Stimulated activated CD8-positive, alpha-beta memory T cell treated with anti-CD3 and anti-CD28 coated beads, Interleukin-7, amount 100 ng/mL, for 24 hours (primary cell): ENCODE measurements around the gene KNDC1.
"Not testable (repeated sequence)": the region's sequence is repeated elsewhere in the genome, so short reads cannot be mapped to it uniquely, and the experiment has no call there.

Experiments
- DNase-seq: peaks from one replicate; pipeline ENCODE4 v3.0.0-alpha.2; 2020; ENCODE audit warnings: low read depth

Gene KNDC1

DNA sequence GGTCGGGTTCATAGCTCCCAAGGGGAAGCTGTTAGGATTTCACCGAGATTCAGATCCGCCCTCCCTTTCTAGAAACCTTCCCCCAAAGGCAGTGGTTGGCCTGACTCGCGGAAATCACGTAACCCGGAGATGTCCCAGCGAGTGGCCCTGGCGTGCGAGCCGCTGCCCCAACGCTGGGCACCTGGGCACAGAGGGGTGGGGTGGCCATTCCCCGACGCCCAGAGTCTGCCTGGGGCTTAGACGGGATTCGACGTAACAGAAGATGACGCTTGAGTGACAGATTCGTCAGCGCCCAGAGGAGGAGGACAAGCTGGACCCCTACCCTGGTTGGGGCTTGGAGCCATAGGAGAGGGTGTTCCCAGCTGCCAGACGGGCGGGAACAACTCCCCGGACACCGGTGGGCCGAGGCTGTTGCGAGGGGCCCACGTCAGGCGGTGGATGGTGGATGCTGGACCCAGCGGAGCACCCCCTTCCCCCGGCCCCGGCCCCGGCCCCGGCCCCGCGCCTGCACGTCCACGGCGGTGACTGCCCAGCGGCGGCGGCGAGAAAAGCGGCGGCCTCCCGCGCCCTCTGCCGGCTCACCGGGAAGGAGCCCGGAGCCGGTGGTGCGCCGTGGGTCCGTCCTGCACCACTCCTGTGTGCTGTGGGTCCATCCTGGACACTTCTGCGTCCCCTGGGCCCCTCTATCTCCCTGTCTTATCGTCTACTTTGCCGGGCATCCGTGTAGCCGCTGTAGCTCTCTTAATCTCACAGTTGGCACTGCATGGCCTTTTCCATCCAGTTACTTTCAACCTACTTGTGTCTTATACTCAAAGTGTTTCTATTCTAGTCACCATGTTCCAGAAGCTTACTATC, 35.4 kb upstream of the KNDC1 start:
- DNase-seq: no peak

DNA sequence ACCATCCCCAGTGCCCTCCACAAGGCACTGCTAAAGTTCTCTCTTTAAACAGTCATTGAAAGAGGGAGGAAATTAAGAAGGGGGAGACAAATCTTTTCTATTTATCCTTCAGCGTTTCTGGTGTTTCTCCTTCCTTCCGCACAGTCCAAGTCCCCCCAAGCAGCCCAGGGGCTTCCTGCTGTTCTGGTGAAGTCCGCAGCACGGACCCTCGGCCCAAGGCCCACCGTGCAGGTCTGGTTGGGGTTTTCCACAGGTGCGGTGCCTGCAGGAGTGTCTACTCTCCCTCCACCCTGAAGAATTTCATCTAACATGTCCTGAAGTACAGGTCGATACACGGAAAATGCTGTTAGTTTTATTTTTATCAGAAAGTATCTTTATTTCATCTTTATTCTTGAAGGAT, 34.1 kb upstream of the KNDC1 start:
- DNase-seq: no peak

DNA sequence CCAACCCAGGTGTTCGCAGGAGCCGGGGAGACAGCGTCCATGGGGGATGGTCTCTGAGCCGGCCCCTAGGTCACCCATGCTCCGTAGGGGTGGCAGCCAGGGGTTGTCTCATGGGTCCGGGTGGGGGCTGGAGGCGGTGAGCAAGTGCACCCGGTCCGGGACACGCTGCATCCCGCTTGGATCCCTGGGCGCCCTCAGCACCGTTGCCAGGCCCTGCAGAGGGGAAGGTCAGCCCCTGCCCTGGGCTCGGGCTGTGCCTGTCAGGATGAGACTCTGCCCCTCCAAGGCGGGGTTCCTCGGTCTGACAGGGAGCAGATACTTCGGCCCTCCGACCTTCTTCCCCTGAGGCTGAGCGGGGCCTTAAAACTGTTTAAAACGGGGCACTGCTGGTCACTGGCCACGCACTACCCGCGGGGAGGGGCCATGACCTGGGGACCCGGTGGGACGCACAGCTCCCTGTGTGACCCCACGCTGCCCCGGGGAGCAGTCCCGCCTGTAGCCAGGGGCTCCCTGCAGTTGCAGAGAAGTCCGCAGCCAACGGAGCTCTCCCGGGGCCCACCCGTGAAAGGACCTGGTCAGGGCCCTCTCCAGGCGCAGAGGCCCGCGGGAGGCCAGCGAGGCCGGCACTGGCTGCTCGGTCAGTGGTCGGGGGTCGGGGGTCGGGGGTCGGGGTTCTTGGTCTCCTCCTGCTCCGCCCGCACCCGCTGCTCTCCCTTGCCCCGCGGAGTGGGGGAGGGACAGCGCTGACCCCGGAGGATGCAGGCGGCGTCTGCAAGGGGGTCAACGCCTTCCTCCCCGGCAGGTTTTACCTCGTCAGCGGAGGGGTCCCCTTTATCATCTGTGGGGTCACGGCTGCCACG, 33.4 kb upstream of the KNDC1 start:
- DNase-seq: no peak

DNA sequence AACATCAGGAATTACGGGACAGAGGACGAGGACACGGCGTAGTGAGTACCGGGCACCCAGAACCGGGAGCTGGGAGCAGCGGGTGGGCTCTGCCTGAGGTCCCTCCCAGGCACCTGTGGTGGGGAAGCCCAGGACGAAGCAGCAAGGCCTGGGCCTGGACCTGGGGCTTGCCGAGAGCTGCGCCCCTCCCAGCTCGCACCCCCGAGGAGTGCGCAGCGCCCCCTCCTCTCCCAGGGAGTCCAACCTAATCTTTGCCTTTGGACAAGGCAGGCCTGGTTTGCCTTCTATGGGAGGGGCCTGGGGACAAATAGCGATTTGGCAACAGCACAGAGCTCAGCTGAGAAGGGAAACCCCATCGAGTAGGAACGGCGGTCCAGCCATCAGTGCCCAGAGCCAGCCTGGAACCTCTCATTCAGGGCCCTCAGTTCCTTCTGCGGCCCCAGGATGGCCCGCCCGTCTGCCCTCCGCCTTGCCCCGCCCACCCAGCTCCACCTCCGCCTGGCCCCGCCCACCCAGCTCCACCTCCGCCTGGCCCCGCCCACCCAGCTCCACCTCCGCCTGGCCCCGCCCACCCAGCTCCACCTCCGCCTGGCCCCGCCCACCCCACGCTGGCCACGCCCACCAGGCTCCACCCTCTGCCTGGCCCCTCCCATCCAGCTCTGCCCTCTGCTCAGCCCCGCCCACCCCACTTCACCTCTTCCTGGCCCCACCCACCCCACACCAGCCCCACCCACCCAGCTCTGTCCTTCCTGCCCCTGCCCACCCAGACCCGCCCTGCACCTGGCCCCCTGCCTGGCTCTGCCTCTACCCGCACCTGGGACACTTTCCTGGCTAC, 32.5 kb upstream of the KNDC1 start:
- DNase-seq: peak; percentile 21

DNA sequence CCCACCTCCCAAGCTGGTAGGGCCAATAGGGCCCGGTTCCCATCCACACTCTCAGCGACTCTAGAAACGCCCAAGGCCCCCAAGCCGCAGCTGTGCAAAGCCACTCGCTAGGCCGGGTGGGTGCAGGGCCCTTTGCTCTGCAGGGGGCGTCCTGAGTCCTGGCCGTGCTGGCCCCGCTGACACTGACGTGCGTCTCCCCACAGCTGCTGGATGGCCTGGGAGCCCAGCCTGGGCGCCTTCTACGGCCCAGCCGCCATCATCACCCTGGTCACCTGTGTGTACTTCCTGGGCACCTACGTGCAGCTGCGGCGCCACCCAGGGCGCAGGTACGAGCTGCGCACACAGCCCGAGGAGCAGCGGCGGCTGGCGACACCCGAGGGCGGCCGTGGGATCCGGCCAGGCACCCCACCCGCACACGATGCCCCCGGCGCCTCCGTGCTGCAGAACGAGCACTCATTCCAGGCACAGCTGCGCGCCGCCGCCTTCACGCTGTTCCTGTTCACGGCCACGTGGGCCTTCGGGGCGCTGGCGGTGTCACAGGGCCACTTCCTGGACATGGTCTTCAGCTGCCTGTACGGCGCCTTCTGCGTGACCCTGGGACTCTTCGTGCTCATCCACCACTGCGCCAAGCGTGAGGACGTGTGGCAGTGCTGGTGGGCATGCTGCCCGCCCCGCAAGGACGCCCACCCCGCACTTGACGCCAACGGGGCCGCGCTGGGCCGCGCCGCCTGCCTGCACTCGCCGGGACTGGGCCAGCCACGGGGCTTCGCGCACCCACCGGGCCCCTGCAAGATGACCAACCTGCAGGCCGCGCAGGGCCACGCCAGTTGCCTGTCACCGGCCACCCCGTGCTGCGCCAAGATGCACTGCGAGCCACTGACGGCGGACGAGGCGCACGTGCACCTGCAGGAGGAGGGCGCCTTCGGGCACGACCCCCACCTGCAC, 31.6 kb upstream of the KNDC1 start:
- DNase-seq: no peak

DNA sequence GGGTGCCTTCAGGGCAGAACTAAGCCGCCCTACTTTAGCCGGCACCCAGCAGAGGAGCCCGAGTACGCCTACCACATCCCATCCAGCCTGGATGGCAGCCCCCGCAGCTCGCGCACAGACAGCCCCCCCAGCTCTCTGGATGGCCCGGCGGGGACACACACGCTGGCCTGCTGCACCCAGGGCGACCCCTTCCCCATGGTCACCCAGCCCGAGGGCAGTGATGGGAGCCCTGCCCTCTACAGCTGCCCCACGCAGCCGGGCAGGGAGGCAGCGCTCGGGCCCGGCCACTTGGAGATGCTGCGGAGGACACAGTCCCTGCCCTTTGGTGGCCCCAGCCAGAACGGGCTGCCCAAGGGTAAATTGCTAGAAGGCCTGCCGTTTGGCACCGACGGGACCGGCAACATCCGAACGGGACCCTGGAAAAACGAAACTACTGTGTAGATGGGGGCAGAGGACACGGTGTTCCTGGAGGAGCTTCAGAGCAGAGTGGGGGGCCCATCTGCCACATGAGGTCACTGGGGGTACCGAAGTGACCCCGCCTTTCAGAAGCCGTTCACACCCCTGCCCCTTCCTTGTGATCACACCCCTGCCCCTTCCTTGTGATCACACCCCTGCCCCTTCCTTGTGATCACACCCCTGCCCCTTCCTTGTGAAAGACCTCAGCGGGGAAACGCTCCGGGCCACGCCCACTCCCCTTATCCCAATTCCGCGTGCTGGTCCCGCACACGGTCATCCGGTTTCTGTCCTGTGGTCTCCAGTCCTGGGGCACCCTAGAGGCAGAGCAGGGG, 30.8 kb upstream of the KNDC1 start:
- no peak for DNase-seq

DNA sequence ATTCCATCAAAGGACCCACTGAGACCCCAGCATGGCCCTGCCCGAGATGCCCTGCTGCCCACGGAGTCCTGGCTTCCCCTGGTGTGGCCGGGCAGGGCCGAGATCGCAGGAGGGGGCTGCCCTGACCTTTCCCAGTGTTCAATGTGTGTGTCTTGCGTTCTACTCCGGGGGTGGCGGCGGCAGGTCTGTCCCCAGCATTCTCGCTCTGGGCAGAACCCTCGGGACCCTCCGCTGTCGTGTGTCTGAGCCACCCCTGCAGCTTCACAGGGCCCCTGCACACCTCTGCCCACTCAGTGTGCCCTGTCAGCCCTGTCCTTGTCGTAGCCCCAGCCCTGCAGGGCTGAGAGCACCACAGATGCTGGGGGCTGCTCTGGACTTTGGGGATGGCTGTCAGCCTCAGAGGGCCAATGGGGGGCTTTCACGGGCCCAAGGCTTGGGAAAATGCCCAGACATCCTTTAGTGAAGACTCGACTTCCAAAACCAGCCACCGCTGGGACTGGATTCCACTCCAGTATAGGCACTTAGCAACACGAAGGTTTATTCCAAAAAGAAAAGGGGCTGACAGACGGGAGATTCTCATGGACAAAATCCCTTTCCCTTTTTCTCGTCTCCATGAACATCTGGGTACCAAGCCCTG, 30.0 kb upstream of the KNDC1 start:
- DNase-seq: no peak

DNA sequence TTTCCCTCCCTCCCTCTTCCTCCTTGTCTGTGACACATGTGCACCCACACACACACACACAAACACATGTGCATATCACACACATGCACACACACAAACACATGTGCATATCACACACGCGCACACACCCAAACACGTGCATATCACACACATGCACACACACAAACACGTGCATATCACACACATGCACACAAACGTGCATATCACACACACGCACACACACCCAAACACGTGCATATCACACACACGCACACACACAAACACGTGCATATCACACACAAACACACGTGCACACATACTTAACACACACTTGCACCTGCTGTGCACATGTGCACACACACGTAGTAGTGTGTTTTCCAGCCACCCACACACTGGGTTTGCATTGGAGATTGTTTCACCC, 29.4 kb upstream of the KNDC1 start:
- DNase-seq: no peak

DNA sequence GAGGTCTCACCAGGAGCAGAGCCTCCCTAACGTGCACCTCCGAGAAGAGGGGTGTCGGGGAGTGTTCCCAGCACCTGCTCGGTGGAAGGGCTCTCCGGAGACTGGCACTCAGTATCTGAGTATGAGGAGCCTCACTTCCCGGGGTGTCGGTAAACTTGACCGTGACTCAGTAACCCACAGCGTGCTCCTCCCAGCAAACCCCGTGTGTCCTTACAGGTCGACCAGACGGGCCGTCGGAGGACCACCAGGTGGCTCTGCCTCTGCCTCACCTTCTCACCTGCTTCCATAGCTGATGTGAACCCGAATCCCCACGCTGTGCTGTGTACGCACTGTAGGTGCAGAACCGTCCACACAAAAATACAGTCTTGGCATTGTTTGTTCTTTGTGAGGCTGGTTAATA, 29.0 kb upstream of the KNDC1 start:
- DNase-seq: no peak

DNA sequence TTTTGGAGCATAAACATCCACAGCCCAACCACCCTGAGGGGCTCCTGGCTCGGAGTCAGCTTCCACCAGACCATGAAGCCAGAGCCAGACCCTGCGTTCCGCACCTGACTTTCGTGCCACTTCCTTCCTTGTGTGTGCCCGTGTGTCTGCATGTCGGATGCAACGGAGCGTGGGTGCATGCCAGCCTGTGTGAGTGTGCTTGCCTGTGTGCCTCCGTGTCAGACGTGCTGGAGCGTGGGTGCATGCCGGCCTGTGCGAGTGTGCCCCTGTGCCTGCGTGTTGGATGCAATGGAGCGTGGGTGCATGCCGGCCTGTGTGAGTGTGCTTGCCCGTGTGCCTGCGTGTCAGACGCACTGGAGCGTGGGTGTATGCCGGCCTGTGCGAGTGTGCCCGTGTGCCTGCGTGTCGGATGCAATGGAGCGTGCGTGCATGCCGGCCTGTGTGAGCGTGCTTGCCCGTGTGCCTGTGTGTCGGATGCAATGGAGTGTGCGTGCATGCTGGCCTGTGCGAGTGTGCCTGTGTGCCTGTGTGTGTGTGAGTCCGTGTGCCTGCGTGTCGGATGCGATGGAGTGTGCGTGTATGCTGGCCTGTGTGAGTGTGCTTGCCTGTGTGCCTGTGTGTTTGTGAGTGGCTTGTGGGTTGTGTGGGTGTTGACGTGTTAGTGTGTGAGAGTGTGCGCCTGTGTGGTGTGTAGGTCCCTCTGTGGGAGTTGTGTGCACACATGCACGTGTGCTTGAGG, 28.1 kb upstream of the KNDC1 start:
- DNase-seq: no peak

DNA sequence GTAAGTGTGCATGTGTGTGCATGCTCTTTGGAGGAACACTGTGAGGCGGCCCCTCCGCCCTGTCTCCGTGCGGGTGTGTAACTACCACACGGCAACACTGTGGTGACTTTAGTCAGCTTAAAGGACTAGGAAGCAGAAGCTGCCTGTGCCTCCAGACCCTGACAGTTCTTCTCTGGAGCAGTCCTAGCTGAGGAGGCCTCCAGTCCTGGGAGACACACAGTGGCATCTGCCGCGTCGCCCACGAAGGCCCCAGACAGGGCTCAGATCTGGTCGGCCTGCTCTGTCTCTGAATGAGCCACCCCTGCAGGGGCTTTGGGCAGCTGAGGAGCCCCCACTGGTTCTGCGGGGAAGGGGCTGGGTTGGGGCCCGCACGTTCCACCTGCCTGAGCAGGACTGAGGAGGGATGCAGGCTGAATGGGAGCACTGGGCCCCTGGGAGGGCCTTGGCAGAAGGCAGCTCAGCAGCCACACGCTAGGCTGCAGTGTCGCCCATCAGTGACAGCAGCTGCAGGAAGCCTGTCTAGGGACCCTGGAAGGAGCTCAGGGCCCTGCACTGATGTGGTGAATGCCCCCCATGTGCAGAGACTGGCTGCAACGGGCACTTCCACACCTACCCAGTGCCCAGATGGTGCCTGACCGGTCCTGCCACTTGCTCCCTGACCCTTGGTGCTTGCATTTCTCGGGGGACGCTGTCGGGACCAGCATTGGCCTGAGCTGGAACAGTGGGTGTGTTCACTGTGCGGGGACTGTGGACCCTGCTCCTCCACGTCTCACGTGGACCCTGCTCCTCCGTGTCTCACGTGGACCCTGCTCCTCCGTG, 27.3 kb upstream of the KNDC1 start:
- DNase-seq: no peak

DNA sequence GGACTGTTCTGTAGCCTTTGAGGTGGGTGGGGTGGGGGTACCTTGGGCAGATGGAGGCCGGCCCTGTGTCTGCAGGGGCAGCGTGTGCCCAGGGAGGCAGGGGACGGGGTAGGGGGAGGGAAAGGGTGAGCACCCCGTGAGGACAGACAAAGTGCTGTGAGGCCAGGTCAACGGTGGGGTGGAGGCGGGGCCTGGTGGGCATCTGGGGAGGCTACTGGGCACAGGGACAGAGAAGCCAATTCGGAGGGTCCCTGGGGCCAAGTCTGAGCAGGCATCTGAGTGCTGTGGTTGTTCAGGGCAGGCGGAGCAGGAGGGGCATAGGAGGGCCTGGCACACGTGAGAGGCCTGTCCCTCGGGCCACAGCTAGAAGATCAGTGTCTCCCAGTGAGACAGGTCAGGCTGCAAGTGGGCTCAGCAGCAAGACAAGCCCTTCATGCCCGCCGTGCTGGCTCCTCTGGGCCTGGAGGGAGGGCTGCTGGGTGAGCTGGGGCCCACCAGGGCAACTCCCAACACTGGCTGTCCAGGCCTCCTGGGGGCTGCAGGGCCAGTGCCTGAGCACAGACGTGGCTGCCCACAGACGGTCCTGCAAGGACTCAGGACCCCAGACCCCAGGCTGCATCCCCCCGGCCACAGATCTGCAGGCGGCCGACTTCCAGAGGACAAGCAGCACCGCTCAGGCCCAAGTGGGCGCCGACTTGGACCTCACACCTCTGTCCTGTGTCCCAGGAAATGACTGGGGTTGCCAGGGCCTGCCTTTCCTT, 26.4 kb upstream of the KNDC1 start:
- no peak for DNase-seq

DNA sequence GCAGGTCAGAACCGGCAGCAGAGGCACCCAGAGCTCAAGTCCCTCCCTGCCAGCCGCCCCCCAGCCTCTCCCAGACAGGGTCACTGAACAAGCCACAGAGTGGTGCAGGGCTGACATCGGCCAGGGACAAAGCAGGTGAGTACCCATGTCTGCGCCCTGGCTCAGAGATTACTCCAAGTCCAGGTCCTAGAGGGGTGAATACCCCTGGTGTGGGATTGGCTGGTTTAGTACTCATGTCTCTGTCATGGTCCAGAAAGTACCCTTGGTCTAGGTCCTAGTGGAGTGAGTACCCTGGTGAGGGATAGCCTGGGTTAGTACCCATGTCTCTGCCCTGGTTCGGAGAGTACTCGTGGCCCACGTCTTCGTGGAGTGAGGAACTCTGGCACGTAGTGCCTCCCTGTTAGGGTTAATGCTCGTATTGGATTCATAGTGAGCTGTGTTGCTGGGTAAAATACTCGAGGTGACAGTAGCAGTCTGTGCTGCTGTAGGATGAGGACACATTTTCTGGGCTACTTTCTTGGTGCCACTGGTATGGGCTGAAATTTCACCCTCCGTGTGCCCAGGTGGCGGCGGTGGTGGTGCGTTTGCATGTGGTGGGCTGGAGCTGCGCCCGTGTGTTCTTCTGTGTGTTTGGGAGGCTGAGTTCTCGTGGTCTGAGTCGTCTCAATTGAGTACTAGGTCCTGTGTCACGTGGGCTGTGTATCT, 25.5 kb upstream of the KNDC1 start:
- no peak for DNase-seq

DNA sequence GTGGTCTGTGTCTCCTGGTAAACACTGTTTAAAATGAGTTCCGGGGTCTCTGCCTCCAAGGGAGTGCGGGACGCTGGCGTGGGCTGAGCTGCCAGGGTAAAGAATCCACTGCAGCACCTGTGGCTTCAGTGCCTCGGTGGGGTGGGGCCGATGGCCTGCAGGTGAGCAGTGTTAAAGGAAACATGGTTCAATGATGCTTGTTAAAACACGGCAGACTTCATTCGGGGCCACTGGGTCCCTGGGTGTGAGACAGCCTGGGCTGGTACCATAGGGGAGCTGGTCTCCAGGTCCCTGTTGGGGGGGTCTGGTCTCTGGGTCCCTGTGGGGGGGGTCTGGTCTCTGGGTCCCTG, 24.9 kb upstream of the KNDC1 start:
- DNase-seq: no peak

DNA sequence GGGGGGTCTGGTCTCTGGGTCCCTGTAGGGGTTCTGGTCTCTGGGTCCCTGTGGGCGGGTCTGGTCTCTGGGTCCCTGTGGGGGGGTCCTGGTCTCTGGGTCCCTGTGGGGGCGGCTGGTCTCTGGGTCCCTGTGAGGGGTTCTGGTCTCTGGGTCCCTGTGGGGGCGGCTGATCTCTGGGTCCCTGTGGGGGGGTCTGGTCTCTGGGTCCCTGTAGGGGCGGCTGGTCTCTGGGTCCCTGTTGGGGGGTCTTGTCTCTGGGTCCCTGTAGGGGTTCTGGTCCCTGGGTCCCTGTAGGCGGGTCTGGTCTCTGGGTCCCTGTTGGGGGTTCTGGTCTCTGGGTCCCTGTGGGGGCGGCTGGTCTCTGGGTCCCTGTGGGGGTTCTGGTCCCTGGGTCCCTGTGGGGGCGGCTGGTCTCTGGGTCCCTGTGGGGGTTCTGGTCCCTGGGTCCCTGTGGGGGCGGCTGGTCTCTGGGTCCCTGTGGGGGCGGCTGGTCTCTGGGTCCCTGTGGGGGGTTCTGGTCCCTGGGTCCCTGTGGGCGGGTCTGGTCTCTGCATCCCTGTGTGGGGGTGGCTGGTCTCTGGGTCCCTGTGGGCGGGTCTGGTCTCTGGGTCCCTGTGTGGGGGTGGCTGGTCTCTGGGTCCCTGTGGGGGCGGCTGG, 22.4 kb upstream of the KNDC1 start:
- not testable (repeated sequence) for DNase-seq

DNA sequence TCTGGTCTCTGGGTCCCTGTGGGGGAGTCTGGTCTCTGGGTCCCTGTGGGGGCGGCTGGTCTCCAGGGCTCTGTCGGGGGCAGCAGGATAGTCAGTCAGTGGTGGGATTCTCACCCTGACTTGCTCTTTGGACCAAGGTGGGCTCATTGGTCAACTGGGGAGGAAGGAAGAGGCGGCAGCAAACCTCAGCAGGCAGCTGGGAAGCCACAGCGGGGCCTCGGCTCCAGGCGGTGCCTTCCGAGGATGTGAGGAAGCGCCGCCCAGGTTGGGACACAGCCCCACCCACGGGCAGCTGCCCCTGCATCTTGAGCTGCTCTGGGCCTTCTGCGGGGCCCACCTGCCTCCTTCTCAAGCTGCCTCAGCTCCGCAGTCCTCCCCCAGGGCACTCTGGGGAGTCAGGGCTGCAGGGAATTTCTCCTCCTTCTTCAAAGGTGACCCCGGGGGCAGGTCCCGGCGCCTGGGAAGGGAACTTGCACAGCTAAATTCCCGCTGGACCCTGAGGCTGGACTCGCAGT, 20.4 kb upstream of the KNDC1 start:
- DNase-seq: no peak
